PC-9 (cell line): Measurements from ENCODE around the gene INPP4A.

Experiments used
- CTCF ChIP-seq: fragments of 200-600 bp; sonication (generic); conservative IDR thresholded peaks from 2 replicates; pipeline ENCODE4 v1.6.1; 2017; ENCODE audit warnings: mixed run types, antibody characterized with exemption, mild to moderate bottlenecking, moderate library complexity
- EZH2 ChIP-seq: fragments of 200-600 bp; sonication (generic); IDR thresholded peaks from 2 replicates; pipeline ENCODE4 v1.8.0; 2017; ENCODE audit warnings: antibody characterized with exemption, low read depth

GRCh38 chr2:98512699-98513098, 68.0 kb downstream of the INPP4A start:
- no peak for TF ChIP-seq CTCF
- no peak for TF ChIP-seq EZH2
